GM19351 (cell line): ENCODE results near the gene SNX14.
A peak's percentile ranks its signal among the peaks of the same experiment; 100 is the strongest.

ENCODE experiments used
- ATAC-seq: cut with Tn5 transposase; IDR thresholded peaks from one replicate; pipeline ENCODE4 v1.9.1; 2021; ENCODE audit warnings: mild to moderate bottlenecking, moderate library complexity; ENCODE audit not compliant: unreplicated experiment

SNX14 gene

GRCh38 chr6:85465762-85466161, 127.9 kb downstream of the SNX14 start:
- ATAC-seq, result peak; percentile 37

GRCh38 chr6:85464722-85465150, 128.9 kb downstream of the SNX14 start:
- no peak for ATAC-seq

DNA sequence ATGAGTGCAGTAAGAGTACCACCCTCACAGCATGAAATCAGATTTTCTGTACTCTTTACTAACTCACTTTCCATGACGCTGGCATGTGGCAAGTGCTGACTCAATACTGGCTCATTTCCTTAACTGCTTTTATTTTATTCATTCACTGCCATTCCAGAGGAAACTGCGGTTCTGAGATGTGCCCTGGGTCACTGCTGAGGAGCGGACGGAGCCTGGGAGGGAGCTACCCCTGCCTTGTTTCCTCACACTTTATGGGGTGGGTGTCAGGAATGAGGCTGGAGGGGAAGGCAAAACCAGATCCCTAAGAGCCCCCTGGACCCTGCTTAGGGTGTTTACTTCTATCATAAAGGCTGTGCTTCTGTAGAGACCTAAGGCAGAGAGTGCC, 129.4 kb downstream of the SNX14 start:
- no peak for ATAC-seq

DNA sequence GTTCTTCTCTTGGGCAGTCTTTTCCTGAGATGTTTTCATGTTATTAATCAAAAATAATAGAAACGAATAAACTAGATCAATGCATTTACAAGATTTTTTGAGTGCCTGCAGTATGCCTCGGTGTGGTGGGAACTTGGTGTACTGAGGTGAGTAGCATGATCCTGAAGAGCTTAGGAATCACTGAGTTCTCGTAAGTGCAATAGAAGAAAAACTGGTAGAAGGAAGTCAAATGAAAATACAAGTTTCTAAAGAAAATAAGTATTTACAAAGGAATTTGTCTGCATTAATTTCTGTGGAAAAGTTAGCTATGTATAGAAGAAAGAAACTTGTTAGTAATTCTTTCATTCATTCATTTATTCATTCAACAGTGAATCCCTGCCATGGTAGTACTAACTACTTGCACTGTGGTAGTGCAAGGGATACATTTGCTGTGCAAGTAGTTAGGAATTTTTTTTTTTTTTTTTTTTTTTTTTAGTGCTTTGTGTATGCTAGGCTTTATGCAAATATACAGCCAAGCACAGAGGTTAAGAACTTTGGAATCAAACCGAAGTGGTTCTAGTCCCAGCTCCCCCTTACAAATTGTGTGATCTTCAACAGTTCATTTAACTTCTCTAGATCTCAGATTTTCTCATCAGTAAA, 129.9 kb downstream of the SNX14 start:
- ATAC-seq, result no peak

DNA sequence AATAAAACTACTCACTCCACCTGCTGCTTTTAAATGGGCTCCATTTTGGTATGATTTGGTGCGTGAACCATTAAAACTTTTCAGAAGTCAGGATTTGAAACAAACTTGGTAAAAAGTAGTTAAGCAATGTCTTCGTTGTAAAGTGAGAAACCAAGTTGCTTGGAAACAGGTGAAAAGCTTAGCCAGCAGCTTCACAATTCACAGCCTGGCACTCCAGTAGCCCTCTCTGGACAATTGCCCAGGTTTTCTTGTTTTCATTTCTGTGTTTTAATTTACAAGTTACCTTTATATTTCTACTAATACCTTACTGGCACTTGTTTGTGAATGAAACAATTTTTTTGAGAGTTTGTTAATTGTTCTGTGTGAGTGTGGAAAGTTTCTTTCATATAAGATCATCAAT, 131.0 kb downstream of the SNX14 start:
- ATAC-seq, result no peak

- ATAC-seq, result no peak
These were observed 131.9 kb downstream of the SNX14 start for GRCh38 chr6:85461798-85462170.

- ATAC-seq, result peak; percentile 85
These were observed 132.5 kb downstream of the SNX14 start for GRCh38 chr6:85460921-85461797.

DNA sequence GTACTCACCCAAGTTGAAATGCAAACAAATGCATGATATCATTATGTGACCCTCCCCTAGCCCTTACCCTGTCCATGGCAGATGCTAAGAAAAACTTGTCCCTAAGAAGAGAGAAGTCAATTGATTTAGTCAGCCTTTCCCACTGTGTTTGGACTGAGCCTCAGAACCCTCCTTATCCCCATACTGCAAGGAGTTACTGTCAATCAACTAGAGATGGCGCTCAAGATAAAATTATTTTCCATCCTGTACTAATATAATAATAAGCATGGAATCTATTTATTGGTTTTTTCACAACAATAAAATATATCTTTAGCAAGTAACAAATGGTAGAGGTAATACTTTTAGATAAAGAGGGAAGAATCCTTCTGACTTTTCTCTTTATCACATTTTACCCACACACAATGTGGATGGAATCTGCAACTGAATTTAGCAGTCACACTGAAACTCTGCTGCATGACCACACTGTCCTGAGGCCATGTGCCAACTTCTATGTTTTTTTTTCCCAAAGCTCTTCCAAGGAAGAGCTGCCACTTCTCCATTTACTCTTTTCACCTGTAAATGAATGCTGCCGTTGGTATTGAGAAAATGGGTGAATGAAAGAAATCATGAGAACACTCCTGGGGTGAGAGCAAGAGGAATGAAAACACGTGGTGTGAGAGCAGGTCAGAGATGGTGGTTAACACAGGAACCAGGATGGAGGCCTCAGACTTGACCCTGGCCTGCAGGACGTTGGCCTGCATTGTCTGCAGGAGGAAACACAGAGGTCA, 133.3 kb downstream of the SNX14 start:
- peak; percentile 18 for ATAC-seq

- no peak for ATAC-seq
These were observed 134.3 kb downstream of the SNX14 start for GRCh38 chr6:85459224-85459901.

GRCh38 chr6:85458782-85459181, 134.9 kb downstream of the SNX14 start:
- ATAC-seq, result no peak

DNA sequence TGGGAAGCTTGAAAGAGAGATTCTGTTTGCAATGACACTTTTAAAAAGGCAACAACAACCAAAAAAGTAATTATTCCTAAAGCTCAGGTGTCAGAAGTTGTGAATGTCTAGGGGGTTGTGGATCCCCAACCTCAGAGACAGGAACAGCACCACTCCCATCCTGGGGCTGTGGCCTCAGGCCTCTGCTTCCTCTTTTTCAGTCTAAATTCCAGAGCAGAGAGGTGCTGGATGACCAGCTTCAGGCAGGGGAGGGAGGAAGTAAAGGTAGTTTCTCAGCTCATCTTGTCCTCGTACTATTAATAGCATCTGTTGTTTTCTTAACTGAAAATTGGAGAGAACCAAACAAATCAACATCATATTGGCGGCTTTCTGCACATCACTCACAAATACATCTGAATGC, 135.5 kb downstream of the SNX14 start:
- ATAC-seq, result no peak

GRCh38 chr6:85456782-85457181, 136.9 kb downstream of the SNX14 start:
- ATAC-seq, result no peak
